HEK293 (cell line): ENCODE results near the gene KHSRP.
A peak's percentile ranks its signal among the peaks of the same experiment; 100 is the strongest.

Experiments
- SCRT2 ChIP-seq: fragments of 450-650 bp; formaldehyde crosslinking; IDR thresholded peaks from 2 replicates; pipeline ENCODE4 v1.5.1; 2016; ENCODE audit warnings: missing biosample characterization, missing genetic modification characterization
- ZBTB8A ChIP-seq: fragments of 450-650 bp; formaldehyde crosslinking; IDR thresholded peaks from 2 replicates; pipeline ENCODE4 v1.5.1; 2016; ENCODE audit warnings: missing biosample characterization, missing genetic modification characterization
- ZNF184 ChIP-seq: fragments of 450-650 bp; IDR thresholded peaks from 2 replicates; pipeline ENCODE4 v1.5.1; 2018; ENCODE audit warnings: missing biosample characterization, mild to moderate bottlenecking, missing genetic modification characterization
- ZNF24 ChIP-seq: fragments of 450-650 bp; formaldehyde crosslinking; IDR thresholded peaks from 2 replicates; pipeline ENCODE4 v1.5.1; 2016; ENCODE audit warnings: missing biosample characterization, missing genetic modification characterization
- ZNF248 ChIP-seq: fragments of 450-650 bp; formaldehyde crosslinking; IDR thresholded peaks from 2 replicates; pipeline ENCODE4 v1.5.1; 2017; ENCODE audit warnings: missing biosample characterization, missing genetic modification characterization
- ZNF792 ChIP-seq: fragments of 450-650 bp; formaldehyde crosslinking; IDR thresholded peaks from 2 replicates; pipeline ENCODE4 v1.5.1; 2016; ENCODE audit warnings: missing biosample characterization, missing genetic modification characterization
- ZSCAN30 ChIP-seq: fragments of 450-650 bp; IDR thresholded peaks from 2 replicates; pipeline ENCODE4 v1.5.1; 2018; ENCODE audit warnings: missing biosample characterization, mild to moderate bottlenecking, missing genetic modification characterization, moderate library complexity
- TF ChIP-seq, protein P1 (sequence below): fragments of 450-650 bp; formaldehyde crosslinking; IDR thresholded peaks from 2 replicates; pipeline ENCODE4 v1.5.1; 2016; ENCODE audit warnings: missing biosample characterization, missing genetic modification characterization
- TF ChIP-seq, protein P2 (sequence below): fragments of 450-650 bp; IDR thresholded peaks from 2 replicates; pipeline ENCODE4 v1.5.1; 2018; ENCODE audit warnings: missing biosample characterization, mild to moderate bottlenecking, missing genetic modification characterization
- TF ChIP-seq, protein P3 (sequence below): fragments of 450-650 bp; formaldehyde crosslinking; IDR thresholded peaks from 2 replicates; pipeline ENCODE4 v1.5.1; 2016; ENCODE audit warnings: missing biosample characterization, missing genetic modification characterization
- TF ChIP-seq, protein P4 (sequence below): fragments of 450-650 bp; formaldehyde crosslinking; IDR thresholded peaks from 2 replicates; pipeline ENCODE4 v1.5.1; 2016; ENCODE audit warnings: missing biosample characterization, missing genetic modification characterization, borderline replicate concordance

KHSRP gene

DNA sequence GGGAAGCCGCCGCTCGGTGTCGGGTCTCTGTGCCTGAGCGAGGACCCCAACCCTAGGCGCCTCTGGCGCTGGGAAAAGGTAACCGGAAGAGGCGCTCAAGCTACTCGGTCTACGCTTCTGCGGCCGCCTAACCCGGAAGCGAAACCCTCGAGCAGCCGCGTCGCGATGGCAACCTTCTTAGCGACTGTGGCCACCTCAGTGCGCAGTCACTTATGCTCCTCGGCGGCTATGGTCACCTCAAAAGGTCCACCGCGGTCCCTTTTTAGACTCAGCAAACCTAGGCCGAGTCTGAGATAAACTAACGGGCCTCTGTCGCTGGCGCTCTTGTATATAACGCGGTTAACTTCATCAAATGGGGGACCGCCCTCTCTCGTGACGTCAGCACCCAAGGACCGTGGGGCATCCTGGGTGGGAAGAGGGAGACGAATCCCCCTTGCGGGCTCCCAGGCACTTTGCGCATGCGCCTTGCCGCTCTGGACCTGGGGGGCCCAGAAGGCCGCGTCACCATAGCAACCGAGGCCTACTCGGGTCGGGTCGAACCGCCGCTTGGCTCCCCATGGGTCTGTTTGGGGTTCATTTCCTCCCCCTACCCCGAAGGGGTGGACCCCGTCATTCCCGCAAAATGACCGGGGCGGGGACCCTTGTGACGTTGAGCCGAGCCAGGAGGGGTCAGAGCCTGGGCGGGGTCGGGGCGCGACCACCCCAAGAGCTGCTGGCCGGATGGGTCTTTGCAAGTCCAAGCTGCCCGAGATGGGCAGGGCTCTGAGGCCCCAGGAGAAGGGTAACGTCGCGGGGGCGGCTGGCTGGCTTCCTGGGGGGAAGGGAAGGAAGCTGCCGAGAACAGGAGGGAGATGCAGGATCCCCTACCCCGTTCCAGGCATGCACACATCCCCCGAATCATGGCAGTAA, 31.3 kb downstream of the KHSRP start, which contains the start of gene GTF2F1 (continued):
- no peak for TF ChIP-seq ZNF24 (tag by site-specific recombination)
- TF ChIP-seq ZNF248 (tag by site-specific recombination): no peak
- no peak for TF ChIP-seq ZNF792 (tag by site-specific recombination)
- TF ChIP-seq ZSCAN30 (tag by site-specific recombination): peak; percentile 32; the same call in 1 of the 2 replicates
- TF ChIP-seq, protein P1, sequence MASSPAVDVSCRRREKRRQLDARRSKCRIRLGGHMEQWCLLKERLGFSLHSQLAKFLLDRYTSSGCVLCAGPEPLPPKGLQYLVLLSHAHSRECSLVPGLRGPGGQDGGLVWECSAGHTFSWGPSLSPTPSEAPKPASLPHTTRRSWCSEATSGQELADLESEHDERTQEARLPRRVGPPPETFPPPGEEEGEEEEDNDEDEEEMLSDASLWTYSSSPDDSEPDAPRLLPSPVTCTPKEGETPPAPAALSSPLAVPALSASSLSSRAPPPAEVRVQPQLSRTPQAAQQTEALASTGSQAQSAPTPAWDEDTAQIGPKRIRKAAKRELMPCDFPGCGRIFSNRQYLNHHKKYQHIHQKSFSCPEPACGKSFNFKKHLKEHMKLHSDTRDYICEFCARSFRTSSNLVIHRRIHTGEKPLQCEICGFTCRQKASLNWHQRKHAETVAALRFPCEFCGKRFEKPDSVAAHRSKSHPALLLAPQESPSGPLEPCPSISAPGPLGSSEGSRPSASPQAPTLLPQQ (tag by site-specific recombination): peak; percentile 88
- TF ChIP-seq SCRT2 (tag by site-specific recombination): no peak
- TF ChIP-seq, protein P2, sequence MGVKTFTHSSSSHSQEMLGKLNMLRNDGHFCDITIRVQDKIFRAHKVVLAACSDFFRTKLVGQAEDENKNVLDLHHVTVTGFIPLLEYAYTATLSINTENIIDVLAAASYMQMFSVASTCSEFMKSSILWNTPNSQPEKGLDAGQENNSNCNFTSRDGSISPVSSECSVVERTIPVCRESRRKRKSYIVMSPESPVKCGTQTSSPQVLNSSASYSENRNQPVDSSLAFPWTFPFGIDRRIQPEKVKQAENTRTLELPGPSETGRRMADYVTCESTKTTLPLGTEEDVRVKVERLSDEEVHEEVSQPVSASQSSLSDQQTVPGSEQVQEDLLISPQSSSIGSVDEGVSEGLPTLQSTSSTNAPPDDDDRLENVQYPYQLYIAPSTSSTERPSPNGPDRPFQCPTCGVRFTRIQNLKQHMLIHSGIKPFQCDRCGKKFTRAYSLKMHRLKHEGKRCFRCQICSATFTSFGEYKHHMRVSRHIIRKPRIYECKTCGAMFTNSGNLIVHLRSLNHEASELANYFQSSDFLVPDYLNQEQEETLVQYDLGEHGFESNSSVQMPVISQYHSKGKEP (tag by site-specific recombination): no peak
- TF ChIP-seq, protein P3, sequence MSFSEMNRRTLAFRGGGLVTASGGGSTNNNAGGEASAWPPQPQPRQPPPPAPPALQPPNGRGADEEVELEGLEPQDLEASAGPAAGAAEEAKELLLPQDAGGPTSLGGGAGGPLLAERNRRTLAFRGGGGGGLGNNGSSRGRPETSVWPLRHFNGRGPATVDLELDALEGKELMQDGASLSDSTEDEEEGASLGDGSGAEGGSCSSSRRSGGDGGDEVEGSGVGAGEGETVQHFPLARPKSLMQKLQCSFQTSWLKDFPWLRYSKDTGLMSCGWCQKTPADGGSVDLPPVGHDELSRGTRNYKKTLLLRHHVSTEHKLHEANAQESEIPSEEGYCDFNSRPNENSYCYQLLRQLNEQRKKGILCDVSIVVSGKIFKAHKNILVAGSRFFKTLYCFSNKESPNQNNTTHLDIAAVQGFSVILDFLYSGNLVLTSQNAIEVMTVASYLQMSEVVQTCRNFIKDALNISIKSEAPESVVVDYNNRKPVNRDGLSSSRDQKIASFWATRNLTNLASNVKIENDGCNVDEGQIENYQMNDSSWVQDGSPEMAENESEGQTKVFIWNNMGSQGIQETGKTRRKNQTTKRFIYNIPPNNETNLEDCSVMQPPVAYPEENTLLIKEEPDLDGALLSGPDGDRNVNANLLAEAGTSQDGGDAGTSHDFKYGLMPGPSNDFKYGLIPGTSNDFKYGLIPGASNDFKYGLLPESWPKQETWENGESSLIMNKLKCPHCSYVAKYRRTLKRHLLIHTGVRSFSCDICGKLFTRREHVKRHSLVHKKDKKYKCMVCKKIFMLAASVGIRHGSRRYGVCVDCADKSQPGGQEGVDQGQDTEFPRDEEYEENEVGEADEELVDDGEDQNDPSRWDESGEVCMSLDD (tag by site-specific recombination): peak; percentile 99
- TF ChIP-seq ZNF184 (tag by site-specific recombination): no peak
- TF ChIP-seq, protein P4, sequence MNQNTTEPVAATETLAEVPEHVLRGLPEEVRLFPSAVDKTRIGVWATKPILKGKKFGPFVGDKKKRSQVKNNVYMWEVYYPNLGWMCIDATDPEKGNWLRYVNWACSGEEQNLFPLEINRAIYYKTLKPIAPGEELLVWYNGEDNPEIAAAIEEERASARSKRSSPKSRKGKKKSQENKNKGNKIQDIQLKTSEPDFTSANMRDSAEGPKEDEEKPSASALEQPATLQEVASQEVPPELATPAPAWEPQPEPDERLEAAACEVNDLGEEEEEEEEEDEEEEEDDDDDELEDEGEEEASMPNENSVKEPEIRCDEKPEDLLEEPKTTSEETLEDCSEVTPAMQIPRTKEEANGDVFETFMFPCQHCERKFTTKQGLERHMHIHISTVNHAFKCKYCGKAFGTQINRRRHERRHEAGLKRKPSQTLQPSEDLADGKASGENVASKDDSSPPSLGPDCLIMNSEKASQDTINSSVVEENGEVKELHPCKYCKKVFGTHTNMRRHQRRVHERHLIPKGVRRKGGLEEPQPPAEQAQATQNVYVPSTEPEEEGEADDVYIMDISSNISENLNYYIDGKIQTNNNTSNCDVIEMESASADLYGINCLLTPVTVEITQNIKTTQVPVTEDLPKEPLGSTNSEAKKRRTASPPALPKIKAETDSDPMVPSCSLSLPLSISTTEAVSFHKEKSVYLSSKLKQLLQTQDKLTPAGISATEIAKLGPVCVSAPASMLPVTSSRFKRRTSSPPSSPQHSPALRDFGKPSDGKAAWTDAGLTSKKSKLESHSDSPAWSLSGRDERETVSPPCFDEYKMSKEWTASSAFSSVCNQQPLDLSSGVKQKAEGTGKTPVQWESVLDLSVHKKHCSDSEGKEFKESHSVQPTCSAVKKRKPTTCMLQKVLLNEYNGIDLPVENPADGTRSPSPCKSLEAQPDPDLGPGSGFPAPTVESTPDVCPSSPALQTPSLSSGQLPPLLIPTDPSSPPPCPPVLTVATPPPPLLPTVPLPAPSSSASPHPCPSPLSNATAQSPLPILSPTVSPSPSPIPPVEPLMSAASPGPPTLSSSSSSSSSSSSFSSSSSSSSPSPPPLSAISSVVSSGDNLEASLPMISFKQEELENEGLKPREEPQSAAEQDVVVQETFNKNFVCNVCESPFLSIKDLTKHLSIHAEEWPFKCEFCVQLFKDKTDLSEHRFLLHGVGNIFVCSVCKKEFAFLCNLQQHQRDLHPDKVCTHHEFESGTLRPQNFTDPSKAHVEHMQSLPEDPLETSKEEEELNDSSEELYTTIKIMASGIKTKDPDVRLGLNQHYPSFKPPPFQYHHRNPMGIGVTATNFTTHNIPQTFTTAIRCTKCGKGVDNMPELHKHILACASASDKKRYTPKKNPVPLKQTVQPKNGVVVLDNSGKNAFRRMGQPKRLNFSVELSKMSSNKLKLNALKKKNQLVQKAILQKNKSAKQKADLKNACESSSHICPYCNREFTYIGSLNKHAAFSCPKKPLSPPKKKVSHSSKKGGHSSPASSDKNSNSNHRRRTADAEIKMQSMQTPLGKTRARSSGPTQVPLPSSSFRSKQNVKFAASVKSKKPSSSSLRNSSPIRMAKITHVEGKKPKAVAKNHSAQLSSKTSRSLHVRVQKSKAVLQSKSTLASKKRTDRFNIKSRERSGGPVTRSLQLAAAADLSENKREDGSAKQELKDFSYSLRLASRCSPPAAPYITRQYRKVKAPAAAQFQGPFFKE: no peak
- peak; percentile 47 for TF ChIP-seq ZBTB8A (tag by site-specific recombination)
